Spleen (tissue), 11 donors: ENCODE measurements around the gene ATRN. TPM values are rescaled to one million over a fixed set of nuclear protein-coding genes. Genes with fewer than 3 reads are reported as not detected.

Experiments
- DNase-seq: peaks from one replicate; pipeline ENCODE4 v3.0.0-alpha.2; 2020
- H3K27ac ChIP-seq, 8 donors: fragments of 200-600 bp; sonication (generic) in 7 of 8; 1 replicate in 4 of 8; 2 replicates in 4 of 8; pipeline versions ENCODE4 v1.5.0 to v1.8.0; 2016 to 2021; ENCODE audit warnings: inconsistent platforms in 4 of 8, mild to moderate bottlenecking in 4 of 8, moderate library complexity in 1 of 8
- H3K27me3 ChIP-seq, 7 donors: fragments of 200-600 bp; sonication (generic) in 6 of 7; replicated peaks in 1 of 7; 1 replicate in 4 of 7; 2 replicates in 3 of 7; pipeline versions ENCODE4 v1.5.0 to v1.8.0; 2016 to 2021; ENCODE audit warnings: inconsistent platforms in 3 of 7, mild to moderate bottlenecking in 1 of 7
- H3K36me3 ChIP-seq, 6 donors: fragments of 200-600 bp; sonication (generic) in 5 of 6; 1 replicate in 4 of 6; 2 replicates in 2 of 6; pipeline versions ENCODE4 v1.5.0 to v1.8.0; 2016 to 2021; ENCODE audit warnings: inconsistent platforms in 2 of 6
- H3K4me1 ChIP-seq, 6 donors: fragments of 200-600 bp; sonication (generic) in 5 of 6; 1 replicate in 3 of 6; 2 replicates in 3 of 6; pipeline versions ENCODE4 v1.5.0 to v1.8.0; 2016 to 2021; ENCODE audit warnings: inconsistent platforms in 3 of 6
- H3K4me3 ChIP-seq, 8 donors: fragments of 200-600 bp; sonication (generic) in 7 of 8; 1 replicate in 4 of 8; 2 replicates in 4 of 8; pipeline versions ENCODE4 v1.5.0 to v1.8.0; 2016 to 2021; ENCODE audit warnings: inconsistent platforms in 4 of 8, mild to moderate bottlenecking in 4 of 8, moderate library complexity in 2 of 8
- H3K9me3 ChIP-seq, 8 donors: fragments of 200-600 bp; sonication (generic) in 7 of 8; 1 replicate in 4 of 8; 2 replicates in 4 of 8; pipeline versions ENCODE4 v1.5.0 to v1.8.0; 2016 to 2021; ENCODE audit warnings: inconsistent platforms in 4 of 8
- CTCF ChIP-seq, 11 experiments: fragments of 200-600 bp in 7 of 11; fragments of 450-650 bp in 4 of 11; sonication (generic) in 4 of 11; IDR thresholded peaks in 8 of 11; conservative IDR thresholded peaks in 3 of 11; 1 replicate in 7 of 11; 2 replicates in 4 of 11; pipeline versions ENCODE4 v1.4.0 to v1.8.0; 2016 to 2021; ENCODE audit warnings: antibody characterized with exemption in 11 of 11, inconsistent platforms in 4 of 11, mild to moderate bottlenecking in 1 of 11
- POLR2A ChIP-seq, 3 donors: fragments of 450-650 bp; IDR thresholded peaks; one replicate each; pipeline ENCODE4 v1.5.1; 2017; ENCODE audit warnings: antibody characterized with exemption in 3 of 3, mild to moderate bottlenecking in 1 of 3
- POLR2AphosphoS5 ChIP-seq, 3 donors: sonication (generic); formaldehyde crosslinking; IDR thresholded peaks; one replicate each; pipeline ENCODE4 v1.5.1; 2017; ENCODE audit warnings: antibody characterized with exemption in 3 of 3
- WGBS, 5 donors: extraction: QIAGEN DNeasy Blood & Tissue Kit in 3 of 5; methylation state at CpG; one replicate each; pipeline versions ENCODE4 v1.1.5 to v1.1.7; 2013 to 2018; 5-methylcytosine and 5-hydroxymethylcytosine counted together
- intact Hi-C: fragments of 100-400 bp; cut with DNase I; formaldehyde crosslinking; loops from one replicate; pipeline ENCODE4 v1.15.0; 2023; ENCODE audit warnings: low total_unique reads
- polyA plus RNA-seq, 3 donors: library from polyadenylated mRNA; stranded (reverse); fragments of 200-250 nt; gene quantifications; one replicate each; pipeline ENCODE4 v1.2.1, GENCODE V29; 2013
- total RNA-seq, 7 donors: library from RNA; depleted of rRNA in 3 of 7; stranded (reverse); fragments of >200 nt in 3 of 7; fragmentation: NEBNext Ultra II Directional in 4 of 7; extraction: Animal tissue kit (Norgen Biotek cat#: 25700) in 4 of 7; gene quantifications; one replicate each; pipeline versions ENCODE4 v1.1.0 to v1.2.1, GENCODE V29; 2016 to 2021
- donor health status: healthy with polysubstance abuse.
- donor health status: DM: no; HTN: no; CAD: no; lungs with moderate emphysema.
- donor health status: DM: no; HTN: no; CAD: no.
- donor health status: Bipolar disorder and iron deficiency.
- donor health status: healthy.
- donor health status: DM: no; HTN: no; CAD: no.
- donor health status: DM: yes; HTN: yes; CAD: no.

The ATRN gene
- total and polyA plus RNA-seq, 10 donors: 1.8 to 49.9 (median 27.6) TPM

GRCh38 chr20:3464166-3464565, 6.7 kb upstream of the ATRN start:
- intact Hi-C loops: no loop called here
- no peaks in the 10 kb centered on the region for H3K27me3 ChIP-seq
- WGBS, 5 donors: 83 to 88% (median 85%) methylated on average over 4 of the region's 4 CpGs
- H3K4me1 ChIP-seq: peaks cover 0 to 7% (median 0%) of the 10 kb centered on the region in 6 donors
- H3K9me3 ChIP-seq: no peaks in the 10 kb centered on the region
- no peak for TF ChIP-seq CTCF (IDR thresholded peaks at IDR 0.05 in 8 of 11, conservative IDR thresholded peaks at IDR 0.05 in 3 of 11)
- no peak for TF ChIP-seq POLR2A (IDR thresholded peaks at IDR 0.05)
- no peak for TF ChIP-seq POLR2AphosphoS5 (IDR thresholded peaks at IDR 0.05)
- no peaks in the 10 kb centered on the region for H3K36me3 ChIP-seq
- no peak overlapping the region for H3K4me3 ChIP-seq
- no peak overlapping the region for H3K27ac ChIP-seq
- DNase-seq: no peak

GRCh38 chr20:3465301-3465700, 5.5 kb upstream of the ATRN start:
- intact Hi-C loops: no loop called here
- Histone ChIP-seq H3K36me3 (no peaks in the 10 kb centered on the region), H3K4me1 (peaks cover 0 to 11% (median 4%) of the 10 kb centered on the region in 6 donors), H3K9me3 (no peaks in the 10 kb centered on the region), H3K27ac (no peak overlapping the region), H3K27me3 (no peaks in the 10 kb centered on the region), H3K4me3 (no peak overlapping the region)
- DNase-seq: no peak
- TF ChIP-seq POLR2AphosphoS5 (IDR thresholded peaks at IDR 0.05): no peak
- no peak for TF ChIP-seq POLR2A (IDR thresholded peaks at IDR 0.05)
- TF ChIP-seq CTCF (IDR thresholded peaks at IDR 0.05 in 8 of 11, conservative IDR thresholded peaks at IDR 0.05 in 3 of 11): no peak
- 17 to 32% (median 27%) methylated on average over 1 of the region's 1 CpG for WGBS, 5 donors

- H3K4me3 ChIP-seq: peak overlapping the region; percentile 76 to 100 (median 96)
- TF ChIP-seq POLR2AphosphoS5 (IDR thresholded peaks at IDR 0.05) (no peak), CTCF (IDR thresholded peaks at IDR 0.05 in 8 of 11, conservative IDR thresholded peaks at IDR 0.05 in 3 of 11) (no peak), POLR2A (IDR thresholded peaks at IDR 0.05) (no peak)
- H3K36me3 ChIP-seq: no peaks in the 10 kb centered on the region
- H3K9me3 ChIP-seq: no peaks in the 10 kb centered on the region
- H3K27me3 ChIP-seq: no peaks in the 10 kb centered on the region
- peak overlapping the region; percentile 80 to 91 (median 85) for H3K27ac ChIP-seq
- intact Hi-C loops: no loop called here
- WGBS, 5 donors: 48 to 60% (median 53%) methylated on average over 13 of the region's 13 CpGs
- DNase-seq: no peak
- H3K4me1 ChIP-seq: peaks cover 22 to 47% (median 30%) of the 10 kb centered on the region in 6 donors
Observed at GRCh38 chr20:3470208-3470626, 601 bp upstream of the ATRN start.

GRCh38 chr20:3471397-3472021, 691 bp downstream of the ATRN start:
- H3K36me3 ChIP-seq: no peaks in the 10 kb centered on the region
- no peaks in the 10 kb centered on the region for H3K27me3 ChIP-seq
- H3K27ac ChIP-seq: peak overlapping the region; percentile 80 to 91 (median 85)
- no peak for DNase-seq
- peak overlapping the region; percentile 76 to 100 (median 96) for H3K4me3 ChIP-seq
- H3K4me1 ChIP-seq: peaks cover 22 to 49% (median 30%) of the 10 kb centered on the region in 6 donors
- no peaks in the 10 kb centered on the region for H3K9me3 ChIP-seq
- 1 to 2% (median 1%) methylated on average over 28 to 30 of the region's 30 CpGs for WGBS, 5 donors
- TF ChIP-seq POLR2A (IDR thresholded peaks at IDR 0.05) (no peak), POLR2AphosphoS5 (IDR thresholded peaks at IDR 0.05) (no peak), CTCF (IDR thresholded peaks at IDR 0.05 in 8 of 11, conservative IDR thresholded peaks at IDR 0.05 in 3 of 11) (no peak)
- intact Hi-C loops: no loop called here
